GM12878 (cell line): ENCODE results near the gene C21orf91. TPM values are rescaled to one million over a fixed set of nuclear protein-coding genes. Genes with fewer than 3 reads are reported as not detected.
A peak's percentile ranks its signal among the peaks of the same experiment; 100 is the strongest.

ENCODE experiments used
- BCL11A ChIP-seq: IDR thresholded peaks from 2 replicates; pipeline ENCODE4 v1.6.1; 2011; ENCODE audit warnings: low read depth, low read length
- CBX3 ChIP-seq: fragments of 200-600 bp; sonication (generic); IDR thresholded peaks from 2 replicates; pipeline ENCODE4 v1.6.1; 2016; ENCODE audit warnings: low read depth, borderline replicate concordance
- CHD2 ChIP-seq: IDR thresholded peaks from 2 replicates; pipeline ENCODE4 v1.6.1; 2011; ENCODE audit warnings: low read depth, low read length, improper control_type of control experiment, borderline replicate concordance
- CREB1 ChIP-seq: IDR thresholded peaks from 2 replicates; pipeline ENCODE4 v1.6.1; 2012; ENCODE audit warnings: low read depth, mild to moderate bottlenecking, inconsistent platforms
- JUNB ChIP-seq: IDR thresholded peaks from 2 replicates; pipeline ENCODE4 v1.6.1; 2016; ENCODE audit warnings: antibody characterized with exemption, mild to moderate bottlenecking
- KAT2A ChIP-seq: conservative IDR thresholded peaks from 2 replicates; pipeline ENCODE4 v1.6.1; 2011; ENCODE audit warnings: low read depth, low read length; ENCODE audit not compliant: control insufficient read depth
- LARP7 ChIP-seq: fragments of 450-650 bp; IDR thresholded peaks from 2 replicates; pipeline ENCODE4 v1.6.1; 2017; ENCODE audit warnings: mild to moderate bottlenecking
- MEF2A ChIP-seq: IDR thresholded peaks from 2 replicates; pipeline ENCODE4 v1.6.1; 2011; ENCODE audit warnings: low read depth, mild to moderate bottlenecking, low read length, moderate library complexity; ENCODE audit not compliant: insufficient read depth
- NBN ChIP-seq: fragments of 450-650 bp; IDR thresholded peaks from 2 replicates; pipeline ENCODE4 v1.6.1; 2016
- NR2C1 ChIP-seq: fragments of 450-650 bp; IDR thresholded peaks from 2 replicates; pipeline ENCODE4 v1.6.1; 2017; ENCODE audit warnings: antibody characterized with exemption, mild to moderate bottlenecking, moderate library complexity
- NR2F1 ChIP-seq: fragments of 450-650 bp; conservative IDR thresholded peaks from 2 replicates; pipeline ENCODE4 v1.6.1; 2017; ENCODE audit warnings: mild to moderate bottlenecking
- PML ChIP-seq: IDR thresholded peaks from 2 replicates; pipeline ENCODE4 v1.6.1; 2012; ENCODE audit warnings: low read length, inconsistent platforms
- POU2F2 ChIP-seq: IDR thresholded peaks from 3 replicates; pipeline ENCODE4 v1.6.1; 2011; ENCODE audit warnings: low read depth, mild to moderate bottlenecking, low read length, borderline replicate concordance
- RELA ChIP-seq: fragments of 450-650 bp; IDR thresholded peaks from 2 replicates; pipeline ENCODE4 v1.8.0; 2014; ENCODE audit warnings: borderline replicate concordance; ENCODE audit not compliant: partially characterized antibody
- RFX5 ChIP-seq: IDR thresholded peaks from 2 replicates; pipeline ENCODE4 v1.6.1; 2011; ENCODE audit warnings: low read depth, low read length, improper control_type of control experiment
- SIN3A ChIP-seq: IDR thresholded peaks from 2 replicates; pipeline ENCODE4 v1.6.1; 2012; ENCODE audit warnings: low read depth, low read length, improper control_type of control experiment
- SPI1 ChIP-seq: IDR thresholded peaks from 2 replicates; pipeline ENCODE4 v1.6.1; 2011; ENCODE audit warnings: low read depth, mild to moderate bottlenecking, low read length, moderate library complexity, borderline replicate concordance; ENCODE audit not compliant: insufficient read depth
- TARDBP ChIP-seq: IDR thresholded peaks from 2 replicates; pipeline ENCODE4 v1.6.1; 2016; ENCODE audit warnings: borderline replicate concordance
- TBL1XR1 ChIP-seq: IDR thresholded peaks from 2 replicates; pipeline ENCODE4 v1.6.1; 2012; ENCODE audit warnings: low read depth, low read length, improper control_type of control experiment
- TCF7 ChIP-seq: IDR thresholded peaks from 2 replicates; pipeline ENCODE4 v1.6.1; 2014; ENCODE audit warnings: antibody characterized with exemption, borderline replicate concordance
- YY1 ChIP-seq: IDR thresholded peaks from 2 replicates; pipeline ENCODE4 v1.6.1; 2011; ENCODE audit warnings: low read depth, mild to moderate bottlenecking, low read length
- ZZZ3 ChIP-seq: IDR thresholded peaks from 2 replicates; pipeline ENCODE4 v1.6.1; 2011; ENCODE audit warnings: low read depth; ENCODE audit not compliant: control insufficient read depth, insufficient read length
- polyA plus RNA-seq, 11 experiments: library from polyadenylated mRNA; depleted of rRNA in 4 of 11; unstranded in 6 of 11; stranded (reverse) in 5 of 11; fragments of >200 nt; fragmentation: Nextera tagmentation in 4 of 11; fragmentation: Illumina TruSeq in 1 of 11; extraction: Ambion mirVana in 4 of 11; extraction: Trizol in 1 of 11; gene quantifications; 1 replicate in 1 of 11; 2 replicates in 10 of 11; pipeline versions ENCODE4 v1.2.1 to v1.2.3, GENCODE V29; 2011 to 2016; ENCODE audit warnings: inconsistent platforms in 2 of 11, missing spikeins in 2 of 11, low read depth in 1 of 11
- total RNA-seq, 4 experiments: library from RNA; depleted of rRNA in 3 of 4; stranded (reverse); fragments of >200 nt in 3 of 4; fragmentation: Illumina TruSeq in 1 of 4; extraction: Trizol in 1 of 4; gene quantifications; 2 replicates each; pipeline versions ENCODE4 v1.2.1 to v1.2.3, GENCODE V29; 2013 to 2021
- TF ChIP-seq, protein P1 (sequence below): IDR thresholded peaks from 2 replicates; pipeline ENCODE4 v1.6.1; 2011; ENCODE audit warnings: low read depth, mild to moderate bottlenecking, low read length, moderate library complexity, borderline replicate concordance; ENCODE audit errors: extremely low read depth
- TF ChIP-seq, protein P2 (sequence below): fragments of 450-650 bp; formaldehyde crosslinking; IDR thresholded peaks from 2 replicates; pipeline ENCODE4 v1.4.0; 2020; ENCODE audit warnings: mild to moderate bottlenecking, moderate library complexity
- TF ChIP-seq, protein P3 (sequence below): IDR thresholded peaks from 2 replicates; pipeline ENCODE4 v1.6.1; 2012; ENCODE audit warnings: low read length, inconsistent platforms
- TF ChIP-seq, protein P4 (sequence below): IDR thresholded peaks from 2 replicates; pipeline ENCODE4 v1.6.1; 2012; ENCODE audit warnings: low read depth, low read length, improper control_type of control experiment

The C21orf91 gene
- total and polyA plus RNA-seq, 10 of the 15 experiments (the other 5 are each of a cell fraction or from before 2014, with no cell fraction given): 9.3 to 40.3 (median 29.8) TPM

DNA sequence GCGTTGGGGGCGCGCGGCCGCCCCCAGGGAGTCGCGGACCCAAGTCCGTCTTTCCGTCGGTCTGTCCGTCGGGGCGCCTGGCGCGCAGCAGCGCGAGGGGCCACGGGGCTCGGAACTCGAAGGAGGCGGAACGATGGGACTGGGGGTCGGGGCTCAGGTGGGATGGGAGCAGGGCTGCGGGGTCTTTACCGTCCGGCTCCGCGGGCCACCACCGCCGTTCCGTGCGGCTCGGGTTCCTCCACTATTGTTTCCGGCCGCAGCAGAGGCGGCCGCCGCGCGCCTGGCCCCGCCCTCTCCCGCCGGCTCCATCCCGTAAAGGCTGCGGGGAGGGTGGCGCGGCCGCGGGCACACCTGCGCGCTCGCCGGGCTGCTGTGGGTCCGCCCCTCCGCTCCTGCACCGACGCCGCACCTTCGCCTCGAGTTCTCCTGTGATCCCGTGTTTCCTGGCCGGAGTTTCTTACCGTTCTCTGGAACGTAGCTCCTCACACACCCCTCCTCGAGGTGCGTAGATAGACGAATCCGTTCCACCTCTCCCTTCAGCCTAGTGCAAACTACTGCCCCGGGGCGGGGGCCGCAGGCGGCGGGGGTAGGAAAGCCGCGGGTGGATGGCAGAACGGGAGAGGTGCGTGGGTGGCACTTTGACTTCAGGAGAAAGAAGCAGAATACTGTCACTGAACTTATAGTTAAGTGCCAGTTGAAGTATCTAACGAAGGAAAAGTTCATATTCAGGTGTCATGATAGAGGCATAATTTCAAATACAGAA, at the start of gene C21orf91 (continued):
- TF ChIP-seq, protein P1, sequence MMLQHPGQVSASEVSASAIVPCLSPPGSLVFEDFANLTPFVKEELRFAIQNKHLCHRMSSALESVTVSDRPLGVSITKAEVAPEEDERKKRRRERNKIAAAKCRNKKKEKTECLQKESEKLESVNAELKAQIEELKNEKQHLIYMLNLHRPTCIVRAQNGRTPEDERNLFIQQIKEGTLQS: no peak
- peak; percentile 51 for TF ChIP-seq PML
- TF ChIP-seq YY1: peak; percentile 62; the same call in 1 of the 2 replicates
- TF ChIP-seq RFX5: no peak
- TF ChIP-seq CHD2: no peak; the same call in 1 of the 2 replicates
- no peak for TF ChIP-seq TCF7
- TF ChIP-seq JUNB: no peak
- TF ChIP-seq CBX3: no peak
- no peak for TF ChIP-seq CREB1
- TF ChIP-seq KAT2A: no peak
- peak; percentile 61; the same call in 1 of the 3 replicates for TF ChIP-seq POU2F2
- no peak; the same call in 1 of the 2 replicates for TF ChIP-seq SIN3A
- no peak for TF ChIP-seq BCL11A
- peak; percentile 63; the same call in 1 of the 2 replicates for TF ChIP-seq NR2F1
- TF ChIP-seq MEF2A: no peak
- TF ChIP-seq LARP7: peak; percentile 95; the same call in 1 of the 2 replicates
- TF ChIP-seq, protein P2, sequence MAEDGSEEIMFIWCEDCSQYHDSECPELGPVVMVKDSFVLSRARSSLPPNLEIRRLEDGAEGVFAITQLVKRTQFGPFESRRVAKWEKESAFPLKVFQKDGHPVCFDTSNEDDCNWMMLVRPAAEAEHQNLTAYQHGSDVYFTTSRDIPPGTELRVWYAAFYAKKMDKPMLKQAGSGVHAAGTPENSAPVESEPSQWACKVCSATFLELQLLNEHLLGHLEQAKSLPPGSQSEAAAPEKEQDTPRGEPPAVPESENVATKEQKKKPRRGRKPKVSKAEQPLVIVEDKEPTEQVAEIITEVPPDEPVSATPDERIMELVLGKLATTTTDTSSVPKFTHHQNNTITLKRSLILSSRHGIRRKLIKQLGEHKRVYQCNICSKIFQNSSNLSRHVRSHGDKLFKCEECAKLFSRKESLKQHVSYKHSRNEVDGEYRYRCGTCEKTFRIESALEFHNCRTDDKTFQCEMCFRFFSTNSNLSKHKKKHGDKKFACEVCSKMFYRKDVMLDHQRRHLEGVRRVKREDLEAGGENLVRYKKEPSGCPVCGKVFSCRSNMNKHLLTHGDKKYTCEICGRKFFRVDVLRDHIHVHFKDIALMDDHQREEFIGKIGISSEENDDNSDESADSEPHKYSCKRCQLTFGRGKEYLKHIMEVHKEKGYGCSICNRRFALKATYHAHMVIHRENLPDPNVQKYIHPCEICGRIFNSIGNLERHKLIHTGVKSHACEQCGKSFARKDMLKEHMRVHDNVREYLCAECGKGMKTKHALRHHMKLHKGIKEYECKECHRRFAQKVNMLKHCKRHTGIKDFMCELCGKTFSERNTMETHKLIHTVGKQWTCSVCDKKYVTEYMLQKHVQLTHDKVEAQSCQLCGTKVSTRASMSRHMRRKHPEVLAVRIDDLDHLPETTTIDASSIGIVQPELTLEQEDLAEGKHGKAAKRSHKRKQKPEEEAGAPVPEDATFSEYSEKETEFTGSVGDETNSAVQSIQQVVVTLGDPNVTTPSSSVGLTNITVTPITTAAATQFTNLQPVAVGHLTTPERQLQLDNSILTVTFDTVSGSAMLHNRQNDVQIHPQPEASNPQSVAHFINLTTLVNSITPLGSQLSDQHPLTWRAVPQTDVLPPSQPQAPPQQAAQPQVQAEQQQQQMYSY (CRISPR knock-in tag): no peak
- no peak for TF ChIP-seq ZZZ3
- 0 out of 2 replicates have a peak, but pooled peaks have one; percentile 54 for TF ChIP-seq TBL1XR1
- TF ChIP-seq, protein P3, sequence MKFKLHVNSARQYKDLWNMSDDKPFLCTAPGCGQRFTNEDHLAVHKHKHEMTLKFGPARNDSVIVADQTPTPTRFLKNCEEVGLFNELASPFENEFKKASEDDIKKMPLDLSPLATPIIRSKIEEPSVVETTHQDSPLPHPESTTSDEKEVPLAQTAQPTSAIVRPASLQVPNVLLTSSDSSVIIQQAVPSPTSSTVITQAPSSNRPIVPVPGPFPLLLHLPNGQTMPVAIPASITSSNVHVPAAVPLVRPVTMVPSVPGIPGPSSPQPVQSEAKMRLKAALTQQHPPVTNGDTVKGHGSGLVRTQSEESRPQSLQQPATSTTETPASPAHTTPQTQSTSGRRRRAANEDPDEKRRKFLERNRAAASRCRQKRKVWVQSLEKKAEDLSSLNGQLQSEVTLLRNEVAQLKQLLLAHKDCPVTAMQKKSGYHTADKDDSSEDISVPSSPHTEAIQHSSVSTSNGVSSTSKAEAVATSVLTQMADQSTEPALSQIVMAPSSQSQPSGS: no peak; the same call in 1 of the 2 replicates
- TF ChIP-seq, protein P4, sequence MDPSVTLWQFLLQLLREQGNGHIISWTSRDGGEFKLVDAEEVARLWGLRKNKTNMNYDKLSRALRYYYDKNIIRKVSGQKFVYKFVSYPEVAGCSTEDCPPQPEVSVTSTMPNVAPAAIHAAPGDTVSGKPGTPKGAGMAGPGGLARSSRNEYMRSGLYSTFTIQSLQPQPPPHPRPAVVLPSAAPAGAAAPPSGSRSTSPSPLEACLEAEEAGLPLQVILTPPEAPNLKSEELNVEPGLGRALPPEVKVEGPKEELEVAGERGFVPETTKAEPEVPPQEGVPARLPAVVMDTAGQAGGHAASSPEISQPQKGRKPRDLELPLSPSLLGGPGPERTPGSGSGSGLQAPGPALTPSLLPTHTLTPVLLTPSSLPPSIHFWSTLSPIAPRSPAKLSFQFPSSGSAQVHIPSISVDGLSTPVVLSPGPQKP: peak; percentile 70
- TF ChIP-seq NBN: peak; percentile 93
- TF ChIP-seq TARDBP: no peak
- peak; percentile 89 for TF ChIP-seq RELA
- TF ChIP-seq SPI1: no peak
- peak; percentile 36; the same call in 1 of the 2 replicates for TF ChIP-seq NR2C1
